ENCODE results near the gene HPCAL4. TPM values are rescaled to one million over a fixed set of nuclear protein-coding genes. Genes with fewer than 3 reads are reported as not detected.

HPCAL4 gene
- total RNA-seq, 1 experiment from 2014 or later: 0.14 TPM

DNA sequence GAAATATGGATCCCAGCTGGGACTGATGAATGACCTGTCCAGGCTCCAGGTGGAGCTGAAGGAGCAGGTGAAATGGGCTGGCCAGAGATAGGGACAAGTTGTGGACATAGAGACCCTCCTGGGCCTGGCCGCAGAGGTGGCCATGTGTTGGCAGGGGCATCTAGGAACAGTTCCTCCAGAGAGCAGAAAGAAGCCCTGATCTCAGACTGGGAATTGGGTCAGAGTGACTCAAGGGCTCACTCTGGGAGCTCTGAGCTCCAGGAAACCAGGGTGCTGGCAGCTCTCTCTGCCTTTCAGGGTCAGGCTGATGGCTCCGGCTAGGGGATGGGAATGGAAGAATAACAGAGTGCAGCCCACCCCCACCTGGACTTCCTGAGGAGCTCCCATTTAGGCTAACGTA, 22.3 kb downstream of the HPCAL4 start:
- no peak overlapping the region for H3K4me3 Mint-ChIP-seq (ENCODE audit: unreplicated experiment)
- no peaks in the 10 kb centered on the region for H3K36me3 Mint-ChIP-seq (ENCODE audit: insufficient read depth, unreplicated experiment)
- H3K27me3 Mint-ChIP-seq (ENCODE audit: insufficient read depth, unreplicated experiment): peaks cover 10% of the 10 kb centered on the region
- no peak overlapping the region for H3K27ac Mint-ChIP-seq (ENCODE audit: unreplicated experiment)
- no peaks in the 10 kb centered on the region for H3K9me3 ChIP-seq
- H3K36me3 ChIP-seq (ENCODE audit: control insufficient read depth, insufficient read depth, low read length): no peaks in the 10 kb centered on the region
- no peak overlapping the region for H3K4me3 ChIP-seq (ENCODE audit: low read depth, low read length)
- ChIA-PET CTCF (no interaction called here), POLR2A (no interaction called here)
- intact Hi-C loops (cut with micrococcal nuclease; ENCODE audit: unreplicated experiment): no loop called here
- H3K4me1 ChIP-seq: no peaks in the 10 kb centered on the region
- no peaks in the 10 kb centered on the region for H3K4me1 Mint-ChIP-seq (ENCODE audit: low read depth, unreplicated experiment)
- DNase-seq: no peak
- BruUV-seq (replicated peaks): no TSS peak
- H3K27me3 ChIP-seq (replicated peaks; ENCODE audit: control insufficient read depth, insufficient read depth, low read length): no peaks in the 10 kb centered on the region; the same call in 1 of the 2 replicates
- TF ChIP-seq, protein P1, sequence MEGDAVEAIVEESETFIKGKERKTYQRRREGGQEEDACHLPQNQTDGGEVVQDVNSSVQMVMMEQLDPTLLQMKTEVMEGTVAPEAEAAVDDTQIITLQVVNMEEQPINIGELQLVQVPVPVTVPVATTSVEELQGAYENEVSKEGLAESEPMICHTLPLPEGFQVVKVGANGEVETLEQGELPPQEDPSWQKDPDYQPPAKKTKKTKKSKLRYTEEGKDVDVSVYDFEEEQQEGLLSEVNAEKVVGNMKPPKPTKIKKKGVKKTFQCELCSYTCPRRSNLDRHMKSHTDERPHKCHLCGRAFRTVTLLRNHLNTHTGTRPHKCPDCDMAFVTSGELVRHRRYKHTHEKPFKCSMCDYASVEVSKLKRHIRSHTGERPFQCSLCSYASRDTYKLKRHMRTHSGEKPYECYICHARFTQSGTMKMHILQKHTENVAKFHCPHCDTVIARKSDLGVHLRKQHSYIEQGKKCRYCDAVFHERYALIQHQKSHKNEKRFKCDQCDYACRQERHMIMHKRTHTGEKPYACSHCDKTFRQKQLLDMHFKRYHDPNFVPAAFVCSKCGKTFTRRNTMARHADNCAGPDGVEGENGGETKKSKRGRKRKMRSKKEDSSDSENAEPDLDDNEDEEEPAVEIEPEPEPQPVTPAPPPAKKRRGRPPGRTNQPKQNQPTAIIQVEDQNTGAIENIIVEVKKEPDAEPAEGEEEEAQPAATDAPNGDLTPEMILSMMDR (IDR thresholded peaks at IDR 0.05; ENCODE audit: insufficient read depth in 1 of 2, low read depth in 1 of 2, low read length in 1 of 2, severe bottlenecking in 1 of 2, unreplicated experiment in 1 of 2): no peak
- no peaks in the 10 kb centered on the region for H3K9me3 Mint-ChIP-seq (ENCODE audit: unreplicated experiment)

DNA sequence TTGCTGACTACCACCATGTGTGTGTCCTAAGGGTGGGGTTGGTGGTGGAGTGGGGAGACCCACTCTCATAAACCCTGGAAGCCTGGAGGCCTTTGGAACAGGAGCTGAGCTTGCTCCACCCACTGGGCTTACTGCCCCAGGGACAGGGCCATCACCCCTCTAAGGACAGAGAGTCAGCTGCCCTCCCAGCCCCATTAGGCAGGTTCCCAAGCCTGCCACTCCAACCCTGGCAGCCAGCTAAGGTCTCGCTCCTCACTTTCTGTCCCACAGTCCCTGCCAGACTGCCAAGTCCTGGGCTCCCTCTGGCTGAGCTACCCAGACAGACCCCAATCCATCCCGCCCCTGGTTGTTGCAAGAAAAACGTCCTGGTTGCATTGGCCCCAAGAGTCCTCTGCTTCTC, 23.1 kb downstream of the HPCAL4 start:
- POLR2A ChIA-PET: no interaction called here
- H3K27me3 Mint-ChIP-seq (ENCODE audit: insufficient read depth, unreplicated experiment): peaks cover 10% of the 10 kb centered on the region

DNA sequence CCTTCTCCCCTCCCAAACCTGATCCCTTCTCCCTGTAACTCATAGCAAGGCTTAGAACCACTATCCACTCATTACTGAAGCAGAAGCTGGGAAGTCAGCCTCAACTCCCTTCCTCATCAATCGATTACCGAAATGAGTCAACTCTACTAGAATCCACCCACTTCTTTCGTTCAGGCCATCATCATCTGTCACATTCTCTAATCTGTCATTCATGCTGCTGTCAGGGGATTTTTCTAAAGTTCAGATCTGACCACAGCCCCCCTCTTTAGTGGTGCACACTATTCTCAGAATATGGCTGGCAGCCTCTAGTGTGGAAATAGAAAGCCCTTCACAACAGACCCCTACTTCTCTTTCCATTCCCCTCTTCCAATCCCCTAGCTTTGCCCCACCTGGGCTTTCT, 24.5 kb downstream of the HPCAL4 start:
- CTCF ChIA-PET: no interaction called here

More for the DNA sequence above, 23.1 kb downstream of the HPCAL4 start:
- Mint-ChIP-seq H3K36me3 (ENCODE audit: insufficient read depth, unreplicated experiment) (no peaks in the 10 kb centered on the region), H3K4me3 (ENCODE audit: unreplicated experiment) (no peak overlapping the region), H3K27ac (ENCODE audit: unreplicated experiment) (no peak overlapping the region), H3K4me1 (ENCODE audit: low read depth, unreplicated experiment) (no peaks in the 10 kb centered on the region), H3K9me3 (ENCODE audit: unreplicated experiment) (no peaks in the 10 kb centered on the region)
- TF ChIP-seq, protein P1 (IDR thresholded peaks at IDR 0.05; ENCODE audit: insufficient read depth in 1 of 2, low read depth in 1 of 2, low read length in 1 of 2, severe bottlenecking in 1 of 2, unreplicated experiment in 1 of 2): no peak
- no peak for DNase-seq
- H3K27me3 ChIP-seq (replicated peaks; ENCODE audit: control insufficient read depth, insufficient read depth, low read length): no peaks in the 10 kb centered on the region; the same call in 1 of the 2 replicates
- H3K4me1 ChIP-seq: no peaks in the 10 kb centered on the region
- intact Hi-C loops (cut with micrococcal nuclease; ENCODE audit: unreplicated experiment): no loop called here
- BruUV-seq (replicated peaks): no TSS peak
- H3K36me3 ChIP-seq (ENCODE audit: control insufficient read depth, insufficient read depth, low read length): no peaks in the 10 kb centered on the region
- H3K9me3 ChIP-seq: no peaks in the 10 kb centered on the region
- CTCF ChIA-PET: no interaction called here
- H3K4me3 ChIP-seq (ENCODE audit: low read depth, low read length): no peak overlapping the region

More for the DNA sequence above, 24.5 kb downstream of the HPCAL4 start:
- Histone ChIP-seq H3K27me3 (replicated peaks; ENCODE audit: control insufficient read depth, insufficient read depth, low read length) (no peaks in the 10 kb centered on the region; the same call in 1 of the 2 replicates), H3K36me3 (ENCODE audit: control insufficient read depth, insufficient read depth, low read length) (no peaks in the 10 kb centered on the region), H3K4me1 (no peaks in the 10 kb centered on the region), H3K4me3 (ENCODE audit: low read depth, low read length) (no peak overlapping the region), H3K9me3 (no peaks in the 10 kb centered on the region)
- POLR2A ChIA-PET: no interaction called here
- Mint-ChIP-seq H3K4me1 (ENCODE audit: low read depth, unreplicated experiment) (no peaks in the 10 kb centered on the region), H3K4me3 (ENCODE audit: unreplicated experiment) (no peak overlapping the region), H3K27me3 (ENCODE audit: insufficient read depth, unreplicated experiment) (peaks cover 10% of the 10 kb centered on the region), H3K9me3 (ENCODE audit: unreplicated experiment) (no peaks in the 10 kb centered on the region), H3K27ac (ENCODE audit: unreplicated experiment) (no peak overlapping the region), H3K36me3 (ENCODE audit: insufficient read depth, unreplicated experiment) (no peaks in the 10 kb centered on the region)
- intact Hi-C loops (cut with micrococcal nuclease; ENCODE audit: unreplicated experiment): no loop called here
- no TSS peak for BruUV-seq (replicated peaks)
- no peak for DNase-seq
- TF ChIP-seq, protein P1 (IDR thresholded peaks at IDR 0.05; ENCODE audit: insufficient read depth in 1 of 2, low read depth in 1 of 2, low read length in 1 of 2, severe bottlenecking in 1 of 2, unreplicated experiment in 1 of 2): no peak
